ENCODE results near the gene ARL14EPL. TPM values are rescaled to one million over a fixed set of nuclear protein-coding genes. Genes with fewer than 3 reads are reported as not detected.

ARL14EPL gene
- total RNA-seq, 1 donor from 2014 or later, result not detected

GRCh38 chr5:116023619-116024018, 8.7 kb upstream of the ARL14EPL start:
- Histone ChIP-seq H3K4me1 (no peaks in the 10 kb centered on the region), H3K9ac (no peak overlapping the region)
- TF ChIP-seq EZH2phosphoT487 (IDR thresholded peaks at IDR 0.05) (no peak), EZH2 (IDR thresholded peaks at IDR 0.05) (no peak), CTCF (IDR thresholded peaks at IDR 0.05) (no peak)

GRCh38 chr5:116025866-116026265, 6.4 kb upstream of the ARL14EPL start:
- H3K36me3 Mint-ChIP-seq, result no peaks in the 10 kb centered on the region
- Histone ChIP-seq H4K20me1 (ENCODE audit: low read depth) (no peaks in the 10 kb centered on the region), H3K27ac (no peak overlapping the region), H3K36me3 (no peaks in the 10 kb centered on the region), H3K4me2 (no peak overlapping the region), H3K4me1 (no peaks in the 10 kb centered on the region), H2AFZ (replicated peaks) (no peak overlapping the region), H3K9ac (no peak overlapping the region), H3F3A (ENCODE audit: low read depth) (no peaks in the 10 kb centered on the region), H3K79me2 (ENCODE audit: low read depth) (no peaks in the 10 kb centered on the region), H3K9me3 (ENCODE audit: low read depth) (no peaks in the 10 kb centered on the region), H3K27me3 (no peaks in the 10 kb centered on the region), H3K4me3 (no peak overlapping the region)
- H3K27ac Mint-ChIP-seq, result no peak overlapping the region
- TF ChIP-seq CTCF (IDR thresholded peaks at IDR 0.05), result no peak
- TF ChIP-seq EZH2 (IDR thresholded peaks at IDR 0.05), result no peak
- TF ChIP-seq EZH2phosphoT487 (IDR thresholded peaks at IDR 0.05), result no peak
- H3K4me3 Mint-ChIP-seq, result no peak overlapping the region
- no peak for DNase-seq (ENCODE audit: low spot score)
- H3K27me3 Mint-ChIP-seq (ENCODE audit: insufficient read depth, low read depth), result no peaks in the 10 kb centered on the region
- H3K4me1 Mint-ChIP-seq, result no peaks in the 10 kb centered on the region
- H3K9me3 Mint-ChIP-seq, result no peaks in the 10 kb centered on the region

More at GRCh38 chr5:116023619-116024018, 8.7 kb upstream of the ARL14EPL start:
- Mint-ChIP-seq H3K36me3 (no peaks in the 10 kb centered on the region), H3K4me1 (no peaks in the 10 kb centered on the region), H3K9me3 (no peaks in the 10 kb centered on the region), H3K27ac (no peak overlapping the region), H3K27me3 (ENCODE audit: insufficient read depth, low read depth) (no peaks in the 10 kb centered on the region), H3K4me3 (no peak overlapping the region)
- Histone ChIP-seq H3K4me2 (no peak overlapping the region), H3K4me3 (no peak overlapping the region), H4K20me1 (ENCODE audit: low read depth) (no peaks in the 10 kb centered on the region), H3K27ac (no peak overlapping the region), H3K36me3 (no peaks in the 10 kb centered on the region), H3K27me3 (no peaks in the 10 kb centered on the region), H3K79me2 (ENCODE audit: low read depth) (no peaks in the 10 kb centered on the region), H3K9me3 (ENCODE audit: low read depth) (no peaks in the 10 kb centered on the region), H2AFZ (replicated peaks) (no peak overlapping the region), H3F3A (ENCODE audit: low read depth) (no peaks in the 10 kb centered on the region)
- no peak for DNase-seq (ENCODE audit: low spot score)

GRCh38 chr5:116032991-116033390, 719 bp downstream of the ARL14EPL start:
- no peak for TF ChIP-seq CTCF (IDR thresholded peaks at IDR 0.05)
- TF ChIP-seq EZH2phosphoT487 (IDR thresholded peaks at IDR 0.05), result no peak
- no peak for TF ChIP-seq EZH2 (IDR thresholded peaks at IDR 0.05)
- Histone ChIP-seq H4K20me1 (ENCODE audit: low read depth) (no peaks in the 10 kb centered on the region), H2AFZ (replicated peaks) (no peak overlapping the region), H3K9ac (no peak overlapping the region), H3K4me2 (no peak overlapping the region), H3K4me1 (no peaks in the 10 kb centered on the region), H3K4me3 (no peak overlapping the region), H3K27me3 (no peaks in the 10 kb centered on the region), H3F3A (ENCODE audit: low read depth) (no peaks in the 10 kb centered on the region), H3K79me2 (ENCODE audit: low read depth) (no peaks in the 10 kb centered on the region), H3K9me3 (ENCODE audit: low read depth) (no peaks in the 10 kb centered on the region), H3K36me3 (no peaks in the 10 kb centered on the region), H3K27ac (no peak overlapping the region)
- DNase-seq (ENCODE audit: low spot score), result no peak
- Mint-ChIP-seq H3K36me3 (no peaks in the 10 kb centered on the region), H3K9me3 (no peaks in the 10 kb centered on the region), H3K27ac (no peak overlapping the region), H3K4me1 (peaks cover 4% of the 10 kb centered on the region), H3K4me3 (no peak overlapping the region), H3K27me3 (ENCODE audit: insufficient read depth, low read depth) (no peaks in the 10 kb centered on the region)

Data from neural progenitor cell (in vitro differentiated cells).